Fibroblast of gingiva (primary cell): ENCODE results near the gene CREB3L2.

Source experiments
- DNase-seq: peaks from one replicate; pipeline ENCODE4 v3.0.0-alpha.2; 2011; ENCODE audit warnings: low read depth

The CREB3L2 gene

DNA sequence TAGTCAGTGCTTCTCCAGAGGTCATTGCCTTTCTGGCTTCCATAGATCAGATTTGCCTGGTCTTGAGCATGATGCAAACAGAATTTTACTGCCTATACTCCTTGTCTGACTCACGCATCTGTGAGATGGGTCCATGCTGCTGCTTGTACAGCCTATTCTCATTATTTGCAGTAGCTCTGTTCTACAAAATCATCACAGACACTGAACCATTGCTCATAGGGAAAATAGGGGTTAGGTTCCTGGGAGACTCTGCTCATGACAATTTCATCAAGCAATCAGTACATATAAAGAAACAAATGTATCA is 7.4 kb upstream of the CREB3L2 start:
- DNase-seq: no peak

GRCh38 chr7:138008588-138009349 is 6.9 kb upstream of the CREB3L2 start:
- peak; percentile 58 for DNase-seq

GRCh38 chr7:138008019-138008587 is 6.2 kb upstream of the CREB3L2 start:
- DNase-seq: no peak

GRCh38 chr7:138006106-138006505 is 4.2 kb upstream of the CREB3L2 start:
- peak; percentile 65 for DNase-seq

GRCh38 chr7:138004936-138005335 is 3.0 kb upstream of the CREB3L2 start:
- peak; percentile 64 for DNase-seq

DNA sequence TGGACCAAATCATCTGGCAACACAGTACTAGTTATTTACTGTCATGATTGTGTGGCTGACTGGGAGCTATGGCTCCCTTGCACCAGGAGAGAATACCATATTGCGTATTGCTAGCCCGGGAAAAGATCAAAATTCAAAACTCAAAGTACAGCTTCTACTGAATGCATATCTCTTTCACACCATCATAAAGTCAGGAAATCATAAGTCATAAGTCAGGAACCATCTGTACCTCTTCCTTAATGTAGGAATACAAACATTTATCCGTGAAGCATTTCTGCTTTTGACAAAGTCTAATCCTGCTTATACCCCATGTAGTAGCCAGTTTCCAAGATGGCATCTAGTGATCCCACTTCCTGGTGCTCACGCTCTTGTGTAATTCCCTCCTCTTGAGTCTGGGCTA is 2.2 kb upstream of the CREB3L2 start:
- DNase-seq: no peak

DNA sequence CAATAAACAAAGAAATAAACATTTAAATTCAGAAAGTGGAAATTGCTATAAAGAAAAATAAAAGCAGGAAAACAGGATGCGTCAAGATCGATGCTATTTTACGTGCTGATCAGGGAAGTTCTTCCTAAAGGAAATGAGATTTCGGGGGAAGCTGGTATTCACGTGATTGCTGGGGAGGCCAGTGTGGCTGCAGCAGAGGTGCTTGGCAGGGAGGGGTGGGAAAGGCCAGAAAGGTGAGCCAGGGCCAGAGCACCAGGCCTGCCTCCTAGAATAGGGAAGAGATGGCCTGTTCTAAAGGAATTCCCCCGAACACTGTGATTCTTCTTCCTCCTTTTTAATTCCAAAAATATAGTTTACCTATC is 923 bp upstream of the CREB3L2 start:
- DNase-seq: no peak

- DNase-seq: peak; percentile 100
Measured at GRCh38 chr7:138002096-138002827, 376 bp upstream of the CREB3L2 start.

- peak; percentile 94 for DNase-seq
Measured at GRCh38 chr7:138000081-138000701, 1.7 kb downstream of the CREB3L2 start.

DNA sequence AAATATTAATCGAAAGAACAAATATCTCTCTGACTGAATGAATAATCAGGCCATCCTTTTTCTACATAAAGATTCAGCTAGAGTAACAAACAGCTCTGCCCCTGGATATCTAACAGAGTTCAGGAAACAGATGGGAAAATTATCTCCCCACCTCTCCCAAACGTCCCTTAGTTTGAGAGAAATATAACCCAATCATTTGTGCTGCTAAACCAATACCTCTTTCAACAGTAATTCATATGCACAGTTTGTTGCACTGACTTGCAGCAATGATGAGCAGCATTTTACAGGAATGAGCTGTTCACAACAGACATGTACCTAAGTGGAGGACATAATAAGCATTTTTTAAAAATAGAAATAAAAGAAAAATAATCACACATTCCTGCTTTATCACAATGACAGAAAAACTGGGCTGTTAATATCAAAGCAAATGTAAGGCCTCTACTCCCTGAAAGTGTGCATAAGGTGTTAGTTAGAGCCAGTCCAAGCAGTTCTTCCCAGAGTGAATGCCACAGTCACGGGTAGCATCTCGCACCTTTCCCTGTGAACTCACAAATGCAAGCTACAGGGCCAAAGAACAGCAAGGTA is 2.3 kb downstream of the CREB3L2 start:
- no peak for DNase-seq

DNA sequence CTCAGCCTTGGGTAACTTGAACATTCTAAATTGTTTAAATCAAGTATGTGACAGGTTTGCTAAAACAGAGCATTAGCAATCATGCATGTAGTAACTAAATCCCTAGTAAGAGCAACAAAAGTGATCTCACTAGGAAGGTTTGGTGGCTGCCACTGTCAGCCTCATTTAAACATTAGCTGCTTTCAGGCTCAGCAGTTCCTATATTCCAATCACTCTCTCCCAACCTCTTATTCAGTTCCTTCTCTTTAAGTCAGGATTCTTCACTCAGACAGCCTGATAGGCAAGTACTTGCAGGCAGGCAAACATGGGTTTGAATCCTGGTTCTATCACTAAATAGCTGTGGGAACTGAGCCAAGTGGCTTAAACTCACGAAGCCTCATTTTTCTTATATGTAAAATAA is 3.6 kb downstream of the CREB3L2 start:
- no peak for DNase-seq

GRCh38 chr7:137996871-137997270 is 5.0 kb downstream of the CREB3L2 start:
- no peak for DNase-seq

DNA sequence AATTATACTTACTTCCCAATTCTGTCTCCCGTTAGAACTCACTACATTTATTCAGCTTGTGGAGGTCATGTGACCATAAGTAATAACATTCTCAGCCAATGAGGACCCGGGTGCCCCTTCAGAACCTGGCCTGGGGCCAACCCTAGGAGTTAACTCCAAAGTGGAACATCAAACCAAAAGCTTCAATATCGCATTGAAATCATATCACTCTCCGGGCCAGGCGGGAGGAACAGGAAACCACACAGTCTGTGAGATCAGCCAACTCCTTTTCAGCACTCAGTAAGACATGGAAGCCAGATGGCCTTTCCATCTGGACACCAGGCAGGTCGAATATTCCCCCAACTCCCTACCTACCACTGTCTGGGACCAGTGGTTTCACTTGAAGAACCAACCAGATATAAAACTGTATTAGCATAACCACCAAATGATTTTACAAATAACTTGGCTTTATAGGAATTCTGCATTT is 5.5 kb downstream of the CREB3L2 start:
- DNase-seq: no peak

GRCh38 chr7:137994216-137994615 is 7.7 kb downstream of the CREB3L2 start:
- no peak for DNase-seq

DNA sequence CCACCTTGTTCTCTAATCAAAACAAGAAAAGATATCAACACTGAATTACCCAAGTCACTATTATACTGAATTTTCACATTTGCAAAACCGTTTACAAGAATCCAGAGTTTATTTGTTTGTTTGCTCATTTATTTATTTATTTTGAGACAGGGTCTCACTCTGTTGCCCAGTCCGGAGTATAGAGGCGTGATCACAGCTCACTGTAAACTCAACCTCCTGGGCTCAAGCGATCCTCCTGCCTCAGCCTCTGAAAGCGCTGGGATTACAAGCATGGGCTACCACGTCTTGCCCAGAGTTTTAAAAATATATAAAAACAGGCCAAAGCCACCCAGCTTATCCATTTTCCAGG is 8.5 kb downstream of the CREB3L2 start:
- no peak for DNase-seq

DNA sequence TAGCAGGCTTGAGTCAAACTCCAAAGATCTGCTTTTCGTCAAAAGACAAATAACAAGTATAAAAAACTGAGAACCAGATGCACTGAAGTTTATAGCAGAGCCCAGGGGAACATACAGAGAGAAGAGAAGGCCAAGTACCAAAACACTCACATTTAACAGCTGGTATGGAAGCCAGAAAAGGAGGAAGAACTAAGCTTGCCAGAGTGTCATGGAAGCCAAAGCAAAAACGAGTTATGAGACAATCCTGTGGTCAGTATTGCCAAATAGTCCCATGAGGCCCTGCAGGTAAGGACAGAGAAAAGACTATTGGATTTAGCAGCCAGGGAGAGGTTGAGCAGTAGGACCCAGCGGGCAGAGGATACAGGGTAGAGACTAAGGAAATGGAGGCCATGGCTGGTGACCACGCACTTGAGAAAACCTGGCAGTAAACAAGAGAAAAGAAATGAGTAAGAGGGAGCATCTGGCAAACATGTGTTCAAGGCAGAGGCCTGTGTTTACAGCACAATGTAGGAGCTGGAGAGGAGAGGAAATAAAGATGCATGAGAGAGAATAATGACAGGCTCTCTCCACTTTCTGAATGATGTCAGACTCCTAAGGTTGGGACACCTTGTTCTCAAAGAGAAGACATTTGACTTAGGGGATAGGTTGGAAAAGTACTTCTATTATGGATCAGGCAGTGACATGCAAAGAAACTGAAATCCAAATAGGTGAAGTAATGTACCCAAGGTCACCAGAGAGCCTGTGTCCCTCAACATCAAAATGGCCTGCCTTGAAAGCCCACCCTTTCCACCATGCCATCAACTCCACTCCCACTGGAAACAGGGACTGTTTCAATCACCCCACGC is 9.1 kb downstream of the CREB3L2 start:
- DNase-seq: peak; percentile 98

DNA sequence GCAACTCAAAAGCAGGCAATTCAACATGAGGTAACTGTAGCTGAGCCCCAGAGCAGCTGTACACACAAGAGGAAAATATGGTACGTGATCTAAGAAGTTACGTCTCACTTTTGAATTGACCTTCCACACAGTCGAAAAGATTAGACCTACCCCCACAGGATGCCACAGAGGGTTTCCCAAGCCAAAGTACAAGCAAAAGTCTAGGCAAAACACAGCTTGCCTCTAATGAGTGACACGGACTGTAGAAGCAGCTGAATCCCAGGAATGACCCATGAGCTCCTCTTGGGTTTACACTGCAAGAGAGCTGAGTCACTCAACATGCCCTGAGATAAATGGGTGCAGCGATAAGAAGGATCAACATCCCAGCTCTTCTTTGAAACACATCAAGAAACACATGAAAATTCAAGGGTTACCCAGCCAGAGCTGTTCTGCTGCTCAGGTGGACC is 9.8 kb downstream of the CREB3L2 start:
- peak; percentile 53 for DNase-seq

GRCh38 chr7:137990251-137990941 is 11.5 kb downstream of the CREB3L2 start:
- peak; percentile 85 for DNase-seq

DNA sequence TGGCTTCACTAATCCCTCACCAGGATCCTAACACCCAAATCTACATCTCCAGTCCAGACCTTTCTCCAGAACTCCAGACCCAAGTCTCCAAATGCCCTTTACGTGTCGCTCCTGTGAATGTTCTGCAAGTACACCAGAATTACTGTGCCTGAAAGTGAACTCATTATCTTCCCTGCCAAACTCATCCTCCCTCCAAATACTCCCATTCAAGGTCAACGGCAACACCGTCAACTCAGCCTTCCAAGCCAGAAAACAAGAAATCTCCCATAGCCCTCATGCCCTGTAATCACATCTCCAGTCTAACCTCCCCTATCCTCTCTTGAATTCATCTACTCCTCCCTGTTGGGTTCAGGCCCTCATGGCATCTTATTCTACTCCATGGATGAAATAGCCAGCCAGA is 12.3 kb downstream of the CREB3L2 start:
- no peak for DNase-seq

GRCh38 chr7:137989094-137989493 is 12.8 kb downstream of the CREB3L2 start:
- DNase-seq: peak; percentile 51

DNA sequence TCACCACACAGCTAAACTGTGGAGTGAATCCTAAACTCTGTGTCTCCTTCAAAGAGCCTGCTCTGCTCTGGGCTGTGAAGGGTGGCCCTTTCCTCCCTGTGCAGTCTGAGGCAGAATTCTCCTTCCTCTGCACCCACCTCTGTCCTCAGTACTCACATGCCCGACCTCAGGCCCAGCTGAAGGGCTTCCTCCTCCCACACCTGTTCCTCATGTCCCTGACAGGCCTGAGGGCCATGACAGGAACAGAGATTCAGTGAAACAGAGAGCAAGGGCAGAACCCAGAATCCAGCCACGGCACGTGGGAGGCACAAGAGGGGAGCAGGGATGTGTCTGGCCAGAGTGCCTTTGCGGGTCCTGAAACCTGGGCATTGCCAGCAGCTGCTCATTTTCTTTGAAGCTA is 13.9 kb downstream of the CREB3L2 start:
- no peak for DNase-seq
